ENCODE results near the gene PCDHB7. TPM values are rescaled to one million over a fixed set of nuclear protein-coding genes. Genes with fewer than 3 reads are reported as not detected.
"Not testable (repeated sequence)": the region's sequence is repeated elsewhere in the genome, so short reads cannot be mapped to it uniquely, and the experiment has no call there.

Gene PCDHB7
- total RNA-seq, 1 donor from 2014 or later, result 0.21 TPM

DNA sequence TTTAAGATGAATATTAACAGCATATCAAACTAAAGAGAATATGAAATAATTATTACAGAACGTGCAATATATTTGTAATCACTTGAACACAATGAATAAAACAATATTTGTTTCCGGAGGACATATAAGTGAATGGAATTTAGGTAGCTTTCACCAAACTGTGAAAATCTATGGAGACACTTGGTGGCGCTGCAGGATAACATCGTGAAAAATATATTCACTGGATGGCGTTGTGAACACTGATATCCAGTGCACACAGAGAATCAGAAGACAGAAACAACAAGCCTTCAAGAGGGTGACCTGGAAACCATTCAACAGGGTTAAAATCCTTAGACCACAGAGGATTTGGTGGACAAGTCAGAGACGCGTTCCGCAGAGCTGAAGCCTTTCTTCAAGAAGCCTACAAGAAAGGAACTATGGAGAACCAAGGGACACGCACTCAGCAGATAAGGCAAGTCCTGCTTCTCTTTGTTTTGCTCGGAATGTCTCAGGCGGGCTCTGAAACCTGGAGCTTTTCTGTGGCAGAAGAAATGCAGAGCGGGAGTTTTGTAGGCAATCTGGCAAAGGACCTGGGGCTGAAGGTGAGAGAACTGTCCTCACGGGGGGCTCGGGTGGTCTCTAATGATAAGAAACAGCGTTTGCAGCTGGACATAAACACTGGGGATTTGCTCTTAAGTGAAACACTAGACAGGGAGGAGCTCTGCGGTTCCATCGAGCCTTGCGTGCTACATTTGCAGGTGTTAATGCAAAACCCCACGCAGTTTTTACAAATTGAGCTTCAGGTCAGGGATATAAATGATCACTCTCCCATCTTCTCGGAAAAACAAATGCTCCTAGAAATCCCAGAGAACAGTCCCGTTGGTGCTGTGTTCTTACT, 27.2 kb downstream of the PCDHB7 start, which contains the start of gene PCDHB11:
PCDHB11 (plus strand) TSS at position 269 of the 877 bp plus-strand sequence; CDS start at position 417, 148 bp downstream.
- no peak for TF ChIP-seq EZH2phosphoT487 (IDR thresholded peaks at IDR 0.05)
- TF ChIP-seq, protein P1, sequence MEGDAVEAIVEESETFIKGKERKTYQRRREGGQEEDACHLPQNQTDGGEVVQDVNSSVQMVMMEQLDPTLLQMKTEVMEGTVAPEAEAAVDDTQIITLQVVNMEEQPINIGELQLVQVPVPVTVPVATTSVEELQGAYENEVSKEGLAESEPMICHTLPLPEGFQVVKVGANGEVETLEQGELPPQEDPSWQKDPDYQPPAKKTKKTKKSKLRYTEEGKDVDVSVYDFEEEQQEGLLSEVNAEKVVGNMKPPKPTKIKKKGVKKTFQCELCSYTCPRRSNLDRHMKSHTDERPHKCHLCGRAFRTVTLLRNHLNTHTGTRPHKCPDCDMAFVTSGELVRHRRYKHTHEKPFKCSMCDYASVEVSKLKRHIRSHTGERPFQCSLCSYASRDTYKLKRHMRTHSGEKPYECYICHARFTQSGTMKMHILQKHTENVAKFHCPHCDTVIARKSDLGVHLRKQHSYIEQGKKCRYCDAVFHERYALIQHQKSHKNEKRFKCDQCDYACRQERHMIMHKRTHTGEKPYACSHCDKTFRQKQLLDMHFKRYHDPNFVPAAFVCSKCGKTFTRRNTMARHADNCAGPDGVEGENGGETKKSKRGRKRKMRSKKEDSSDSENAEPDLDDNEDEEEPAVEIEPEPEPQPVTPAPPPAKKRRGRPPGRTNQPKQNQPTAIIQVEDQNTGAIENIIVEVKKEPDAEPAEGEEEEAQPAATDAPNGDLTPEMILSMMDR (IDR thresholded peaks at IDR 0.05), result peak; percentile 59
- Histone ChIP-seq H3K79me2 (ENCODE audit: low read depth) (no peaks in the 10 kb centered on the region), H3K36me3 (peaks cover 11% of the 10 kb centered on the region), H3K4me1 (no peaks in the 10 kb centered on the region), H3K4me2 (no peak within 1 kb of the TSS), H2AFZ (replicated peaks) (no peak within 1 kb of the TSS), H4K20me1 (ENCODE audit: low read depth) (no peaks in the 10 kb centered on the region), H3K9ac (no peak within 1 kb of the TSS), H3K4me3 (no peak within 1 kb of the TSS), H3K27ac (no peak within 1 kb of the TSS), H3F3A (ENCODE audit: low read depth) (no peaks in the 10 kb centered on the region), H3K27me3 (peaks cover 30% of the 10 kb centered on the region), H3K9me3 (ENCODE audit: low read depth) (peaks cover 17% of the 10 kb centered on the region)
- Mint-ChIP-seq H3K4me1 (no peaks in the 10 kb centered on the region), H3K9me3 (peaks cover 54% of the 10 kb centered on the region), H3K27ac (peak within 1 kb of the TSS; percentile 83), H3K4me3 (peak within 1 kb of the TSS; percentile 60), H3K27me3 (ENCODE audit: insufficient read depth, low read depth) (peaks cover 8% of the 10 kb centered on the region), H3K36me3 (peaks cover 15% of the 10 kb centered on the region)
- peak; percentile 53 for DNase-seq (ENCODE audit: low spot score)

DNA sequence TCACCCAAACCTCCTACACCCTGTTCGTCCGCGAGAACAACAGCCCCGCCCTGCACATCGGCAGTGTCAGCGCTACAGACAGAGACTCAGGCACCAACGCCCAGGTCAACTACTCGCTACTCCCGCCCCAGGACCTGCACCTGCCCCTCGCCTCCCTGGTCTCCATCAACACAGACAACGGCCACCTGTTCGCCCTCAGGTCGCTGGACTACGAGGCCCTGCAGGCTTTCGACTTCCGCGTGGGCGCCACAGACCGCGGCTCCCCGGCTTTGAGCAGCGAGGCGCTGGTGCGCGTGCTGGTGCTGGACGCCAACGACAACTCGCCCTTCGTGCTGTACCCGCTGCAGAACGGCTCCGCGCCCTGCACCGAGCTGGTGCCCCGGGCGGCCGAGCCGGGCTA, 28.7 kb downstream of the PCDHB7 start:
- H2AFZ ChIP-seq (replicated peaks); H3K27me3 Mint-ChIP-seq (ENCODE audit: insufficient read depth, low read depth): not testable (repeated sequence)
- peaks cover 53% of the 10 kb centered on the region for H3K9me3 Mint-ChIP-seq

DNA sequence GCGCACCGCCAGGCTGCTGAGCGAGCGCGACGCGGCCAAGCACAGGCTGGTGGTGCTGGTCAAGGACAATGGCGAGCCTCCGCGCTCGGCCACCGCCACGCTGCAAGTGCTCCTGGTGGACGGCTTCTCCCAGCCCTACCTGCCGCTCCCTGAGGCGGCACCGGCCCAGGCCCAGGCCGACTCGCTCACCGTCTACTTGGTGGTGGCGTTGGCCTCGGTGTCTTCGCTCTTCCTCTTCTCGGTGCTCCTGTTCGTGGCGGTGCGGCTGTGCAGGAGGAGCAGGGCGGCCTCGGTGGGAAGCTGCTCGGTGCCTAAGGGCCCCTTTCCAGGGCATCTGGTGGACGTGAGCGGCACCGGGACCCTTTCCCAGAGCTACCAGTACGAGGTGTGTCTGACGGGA, 29.2 kb downstream of the PCDHB7 start:
- not testable (repeated sequence) for H3K4me3 ChIP-seq; H3K27ac Mint-ChIP-seq; H4K20me1 ChIP-seq (ENCODE audit: low read depth); H3K9me3 ChIP-seq (ENCODE audit: low read depth); H3K79me2 ChIP-seq (ENCODE audit: low read depth); H3K27me3 Mint-ChIP-seq (ENCODE audit: insufficient read depth, low read depth); H3K36me3 ChIP-seq; H3K4me1 Mint-ChIP-seq; H3K4me1 ChIP-seq; H3F3A ChIP-seq (ENCODE audit: low read depth); H2AFZ ChIP-seq (replicated peaks); H3K9ac ChIP-seq; H3K27ac ChIP-seq; DNase-seq (ENCODE audit: low spot score); H3K4me3 Mint-ChIP-seq; H3K4me2 ChIP-seq
- peaks cover 50% of the 10 kb centered on the region for H3K9me3 Mint-ChIP-seq
- H3K36me3 Mint-ChIP-seq, result peaks cover 12% of the 10 kb centered on the region
- H3K27me3 ChIP-seq, result peaks cover 30% of the 10 kb centered on the region

More for the DNA sequence above, 28.7 kb downstream of the PCDHB7 start:
- DNase-seq (ENCODE audit: low spot score); H3K4me3 Mint-ChIP-seq; H3K4me2 ChIP-seq; H3K36me3 ChIP-seq; H3K9ac ChIP-seq; H3F3A ChIP-seq (ENCODE audit: low read depth); H4K20me1 ChIP-seq (ENCODE audit: low read depth); H3K4me1 Mint-ChIP-seq; H3K4me3 ChIP-seq; H3K27ac ChIP-seq; H3K79me2 ChIP-seq (ENCODE audit: low read depth); H3K4me1 ChIP-seq; H3K9me3 ChIP-seq (ENCODE audit: low read depth); H3K27ac Mint-ChIP-seq: not testable (repeated sequence)
- H3K27me3 ChIP-seq, result peaks cover 30% of the 10 kb centered on the region
- peaks cover 14% of the 10 kb centered on the region for H3K36me3 Mint-ChIP-seq

DNA sequence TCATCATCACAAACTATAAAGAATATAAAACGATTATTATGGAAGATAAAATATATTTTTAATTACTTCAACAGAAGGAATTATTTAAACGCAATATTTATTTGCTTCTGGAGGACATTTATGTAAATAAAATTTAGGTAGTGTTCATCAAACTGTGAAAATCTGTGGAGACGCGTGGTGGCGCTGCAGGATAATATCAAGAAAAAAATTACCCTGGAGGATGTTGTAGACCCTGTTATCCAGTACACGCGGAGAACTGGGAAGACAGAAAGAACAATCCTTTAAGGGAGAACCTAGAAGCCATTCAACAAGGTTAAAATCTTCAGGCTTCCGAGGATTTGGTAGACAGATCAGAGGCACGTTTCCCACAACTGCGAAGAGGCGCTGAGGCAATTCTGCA, 36.0 kb downstream of the PCDHB7 start, which contains the start of gene PCDHB12:
PCDHB12 (plus strand) TSS at position 242 of the 400 bp plus-strand sequence. CDS start 189 bp downstream, outside the sequence.
- H3K36me3 ChIP-seq, result no peaks in the 10 kb centered on the region
- DNase-seq (ENCODE audit: low spot score), result peak; percentile 22
- H3K4me2 ChIP-seq, result no peak within 1 kb of the TSS
- Mint-ChIP-seq H3K36me3 (peaks cover 8% of the 10 kb centered on the region), H3K27me3 (ENCODE audit: insufficient read depth, low read depth) (no peaks in the 10 kb centered on the region), H3K4me3 (no peak within 1 kb of the TSS), H3K27ac (no peak within 1 kb of the TSS), H3K9me3 (peaks cover 46% of the 10 kb centered on the region), H3K4me1 (no peaks in the 10 kb centered on the region)
- no peak within 1 kb of the TSS for H3K4me3 ChIP-seq
- no peaks in the 10 kb centered on the region for H3F3A ChIP-seq (ENCODE audit: low read depth)
- H3K79me2 ChIP-seq (ENCODE audit: low read depth), result no peaks in the 10 kb centered on the region
- no peaks in the 10 kb centered on the region for H4K20me1 ChIP-seq (ENCODE audit: low read depth)
- H3K9me3 ChIP-seq (ENCODE audit: low read depth), result no peaks in the 10 kb centered on the region
- TF ChIP-seq EZH2 (IDR thresholded peaks at IDR 0.05), result no peak
- TF ChIP-seq, protein P1 (IDR thresholded peaks at IDR 0.05), result peak; percentile 47
- no peak within 1 kb of the TSS for H2AFZ ChIP-seq (replicated peaks)
- H3K4me1 ChIP-seq, result no peaks in the 10 kb centered on the region
- H3K27me3 ChIP-seq, result no peaks in the 10 kb centered on the region
- H3K9ac ChIP-seq, result no peak within 1 kb of the TSS
- no peak within 1 kb of the TSS for H3K27ac ChIP-seq

DNA sequence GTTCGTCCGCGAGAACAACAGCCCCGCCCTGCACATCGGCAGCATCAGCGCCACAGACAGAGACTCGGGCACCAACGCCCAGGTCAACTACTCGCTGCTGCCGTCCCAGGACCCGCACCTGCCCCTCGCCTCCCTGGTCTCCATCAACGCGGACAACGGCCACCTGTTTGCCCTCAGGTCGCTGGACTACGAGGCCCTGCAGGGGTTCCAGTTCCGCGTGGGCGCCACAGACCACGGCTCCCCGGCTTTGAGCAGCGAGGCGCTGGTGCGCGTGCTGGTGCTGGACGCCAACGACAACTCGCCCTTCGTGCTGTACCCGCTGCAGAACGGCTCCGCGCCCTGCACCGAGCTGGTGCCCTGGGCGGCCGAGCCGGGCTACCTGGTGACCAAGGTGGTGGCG, 37.8 kb downstream of the PCDHB7 start:
- H3K27me3 Mint-ChIP-seq (ENCODE audit: insufficient read depth, low read depth); H4K20me1 ChIP-seq (ENCODE audit: low read depth); H3K27me3 ChIP-seq; DNase-seq (ENCODE audit: low spot score); H3K9me3 ChIP-seq (ENCODE audit: low read depth); H3F3A ChIP-seq (ENCODE audit: low read depth); H3K27ac Mint-ChIP-seq; H3K9ac ChIP-seq; H3K36me3 ChIP-seq; H3K79me2 ChIP-seq (ENCODE audit: low read depth); H3K4me1 ChIP-seq; H3K4me3 Mint-ChIP-seq; H3K4me1 Mint-ChIP-seq; H3K4me3 ChIP-seq; H3K27ac ChIP-seq; H3K4me2 ChIP-seq; H2AFZ ChIP-seq (replicated peaks): not testable (repeated sequence)
- peaks cover 14% of the 10 kb centered on the region for H3K36me3 Mint-ChIP-seq
- H3K9me3 Mint-ChIP-seq, result peaks cover 53% of the 10 kb centered on the region

DNA sequence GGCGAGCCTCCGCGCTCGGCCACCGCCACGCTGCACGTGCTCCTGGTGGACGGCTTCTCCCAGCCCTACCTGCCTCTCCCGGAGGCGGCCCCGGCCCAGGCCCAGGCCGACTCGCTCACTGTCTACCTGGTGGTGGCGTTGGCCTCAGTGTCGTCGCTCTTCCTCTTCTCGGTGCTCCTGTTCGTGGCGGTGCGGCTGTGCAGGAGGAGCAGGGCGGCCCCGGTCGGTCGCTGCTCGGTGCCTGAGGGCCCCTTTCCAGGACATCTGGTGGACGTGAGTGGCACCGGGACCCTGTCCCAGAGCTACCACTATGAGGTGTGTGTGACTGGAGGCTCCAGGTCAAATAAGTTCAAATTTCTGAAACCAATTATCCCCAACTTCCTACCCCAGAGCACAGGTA, 38.4 kb downstream of the PCDHB7 start:
- not testable (repeated sequence) for H3K27ac ChIP-seq; H3K27me3 Mint-ChIP-seq (ENCODE audit: insufficient read depth, low read depth); H3K79me2 ChIP-seq (ENCODE audit: low read depth); H3K4me3 ChIP-seq; H3K4me1 ChIP-seq; H3K9me3 ChIP-seq (ENCODE audit: low read depth); H2AFZ ChIP-seq (replicated peaks); H3K4me2 ChIP-seq; H3K4me3 Mint-ChIP-seq; H3K27ac Mint-ChIP-seq; DNase-seq (ENCODE audit: low spot score); H3F3A ChIP-seq (ENCODE audit: low read depth); H3K36me3 ChIP-seq; H3K27me3 ChIP-seq; H3K4me1 Mint-ChIP-seq; H4K20me1 ChIP-seq (ENCODE audit: low read depth); H3K9ac ChIP-seq
- peaks cover 13% of the 10 kb centered on the region for H3K36me3 Mint-ChIP-seq
- peaks cover 51% of the 10 kb centered on the region for H3K9me3 Mint-ChIP-seq
